ENCODE data around the gene LIN7B. TPM values are rescaled to one million over a fixed set of nuclear protein-coding genes. Genes with fewer than 3 reads are reported as not detected.

LIN7B gene
- total and polyA plus RNA-seq, 9 of the 15 experiments (the other 6 are each of a cell fraction or from before 2014, with no cell fraction given) = 0.89 to 15.7 (median 4.0) TPM

DNA sequence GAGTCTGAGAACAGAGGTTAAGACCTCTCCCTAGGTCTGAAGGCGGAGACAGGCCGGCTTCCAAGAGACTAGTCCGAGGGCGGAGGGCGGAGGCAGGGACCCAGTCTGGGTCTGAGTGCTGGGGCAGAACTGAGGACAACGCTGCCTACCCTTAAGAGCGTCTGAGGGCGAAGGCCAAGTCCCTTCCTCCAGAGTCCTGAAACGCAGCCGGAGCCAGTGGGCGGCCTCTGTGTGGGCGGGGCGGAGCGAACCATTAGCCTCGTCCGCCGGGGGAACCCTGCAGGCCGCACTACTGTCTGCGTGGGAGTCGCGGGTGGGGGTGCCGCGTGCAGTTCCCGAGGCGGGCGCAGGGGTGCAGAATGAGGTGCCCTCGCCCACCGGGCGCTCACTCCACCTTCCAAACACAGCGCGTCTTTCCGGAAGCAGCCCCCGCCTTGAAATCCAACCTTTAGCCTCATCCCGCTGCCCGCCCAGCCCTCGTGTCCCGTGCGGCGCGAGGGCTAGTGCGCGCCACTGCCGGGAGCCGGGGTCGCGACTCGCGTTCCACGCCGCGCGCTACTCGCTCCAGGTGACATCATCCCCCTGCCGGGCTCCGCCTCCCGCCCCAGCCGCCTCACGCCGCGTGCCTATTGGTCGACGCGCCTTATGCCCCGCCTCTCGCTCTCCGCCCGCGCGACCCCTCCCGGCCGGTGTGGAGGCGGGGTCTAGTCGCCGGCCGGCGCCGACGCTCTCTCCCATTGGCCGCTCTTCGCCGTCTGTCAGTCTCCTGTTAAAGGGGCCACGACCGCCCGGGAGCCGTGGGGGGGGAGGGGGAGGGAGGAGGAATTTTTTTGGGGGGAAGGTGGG is 4.6 kb downstream of the LIN7B start, which contains the start of gene C19orf73 (continued):
- TF ChIP-seq ZNF586 (CRISPR knock-in tag; conservative IDR thresholded peaks at IDR 0.05) = no peak
- peak; percentile 85; the same call in 1 of the 2 replicates for TF ChIP-seq GATAD2A (IDR thresholded peaks at IDR 0.05)
- no peak for TF ChIP-seq FUS (optimal IDR thresholded peaks at IDR 0.05; ENCODE audit: low read depth, low read length)
- TF ChIP-seq NR2C1 (IDR thresholded peaks at IDR 0.05) = no peak
- peak; percentile 62 for TF ChIP-seq NR2C1 (tag; IDR thresholded peaks at IDR 0.05)
- TF ChIP-seq CHD4 (IDR thresholded peaks at IDR 0.05; ENCODE audit: insufficient read depth, insufficient replicate concordance, low read depth, low read length, poor library complexity, severe bottlenecking) = no peak
- TF ChIP-seq, protein P1, sequence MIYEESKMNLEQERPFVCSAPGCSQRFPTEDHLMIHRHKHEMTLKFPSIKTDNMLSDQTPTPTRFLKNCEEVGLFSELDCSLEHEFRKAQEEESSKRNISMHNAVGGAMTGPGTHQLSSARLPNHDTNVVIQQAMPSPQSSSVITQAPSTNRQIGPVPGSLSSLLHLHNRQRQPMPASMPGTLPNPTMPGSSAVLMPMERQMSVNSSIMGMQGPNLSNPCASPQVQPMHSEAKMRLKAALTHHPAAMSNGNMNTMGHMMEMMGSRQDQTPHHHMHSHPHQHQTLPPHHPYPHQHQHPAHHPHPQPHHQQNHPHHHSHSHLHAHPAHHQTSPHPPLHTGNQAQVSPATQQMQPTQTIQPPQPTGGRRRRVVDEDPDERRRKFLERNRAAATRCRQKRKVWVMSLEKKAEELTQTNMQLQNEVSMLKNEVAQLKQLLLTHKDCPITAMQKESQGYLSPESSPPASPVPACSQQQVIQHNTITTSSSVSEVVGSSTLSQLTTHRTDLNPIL (CRISPR knock-in tag; IDR thresholded peaks at IDR 0.05) = no peak
- TF ChIP-seq SNAPC5 (CRISPR knock-in tag; IDR thresholded peaks at IDR 0.05) = no peak
- 0 out of 2 replicates have a peak, but pooled peaks have one; percentile 22 for TF ChIP-seq TCF3 (CRISPR knock-in tag; IDR thresholded peaks at IDR 0.05)
- no peak for TF ChIP-seq ELF4 (CRISPR knock-in tag; IDR thresholded peaks at IDR 0.05)
- TF ChIP-seq COPS2 (conservative IDR thresholded peaks at IDR 0.05) = no peak
- TF ChIP-seq PYGO2 (tag; IDR thresholded peaks at IDR 0.05) = no peak
- TF ChIP-seq ZNF764 (CRISPR knock-in tag; IDR thresholded peaks at IDR 0.05; ENCODE audit: low read depth) = no peak
- TF ChIP-seq ATF1 (CRISPR knock-in tag; IDR thresholded peaks at IDR 0.05) = peak; percentile 15; the same call in 1 of the 2 replicates
- peak; percentile 92 for TF ChIP-seq ATF1 (tag; IDR thresholded peaks at IDR 0.05)
- TF ChIP-seq SMAD2 (IDR thresholded peaks at IDR 0.05; ENCODE audit: low read depth, low read length) = no peak
- peak in 1 of 2 experiments; percentile 94; a peak in 2 of 4 replicates for TF ChIP-seq HDAC1 (IDR thresholded peaks at IDR 0.05)
- no peak for TF ChIP-seq HOXB6 (CRISPR knock-in tag; IDR thresholded peaks at IDR 0.05; ENCODE audit: borderline replicate concordance)
- no peak for TF ChIP-seq TSHZ1 (CRISPR knock-in tag; IDR thresholded peaks at IDR 0.05)
- TF ChIP-seq ZBTB7A (IDR thresholded peaks at IDR 0.05; ENCODE audit: borderline replicate concordance, control insufficient read depth, low read depth, low read length) = 0 out of 2 replicates have a peak, but pooled peaks have one; percentile 72
- TF ChIP-seq ZNF583 (CRISPR knock-in tag; IDR thresholded peaks at IDR 0.05) = peak; percentile 63; the same call in 1 of the 2 replicates
- TF ChIP-seq THRAP3 (IDR thresholded peaks at IDR 0.05; ENCODE audit: borderline replicate concordance) = no peak
- no peak for TF ChIP-seq ZNF695 (CRISPR knock-in tag; IDR thresholded peaks at IDR 0.05)
- 0 out of 2 replicates have a peak, but pooled peaks have one; percentile 5 for TF ChIP-seq TEAD4 (IDR thresholded peaks at IDR 0.05; ENCODE audit: low read length)
- TF ChIP-seq TEAD4 (CRISPR knock-in tag; IDR thresholded peaks at IDR 0.05; ENCODE audit: borderline replicate concordance) = no peak
- TF ChIP-seq ZNF224 (CRISPR knock-in tag; IDR thresholded peaks at IDR 0.05) = no peak
